ENCODE measurements around the gene GNAS-AS1.

- TF ChIP-seq CTCF (IDR thresholded peaks at IDR 0.05) (no peak), POLR2A (IDR thresholded peaks at IDR 0.05) (no peak)
These were observed 30.5 kb upstream of the GNAS-AS1 start for GRCh38 chr20:58880994-58881752.

All from heart left ventricle (tissue), 13 donors.